ENCODE measurements around the gene LPA. TPM values are rescaled to one million over a fixed set of nuclear protein-coding genes. Genes with fewer than 3 reads are reported as not detected.

The LPA gene
- total and polyA plus RNA-seq, 2 of the 13 experiments (the other 11 are each of a cell fraction or from before 2014, with no cell fraction given) = not detected

DNA sequence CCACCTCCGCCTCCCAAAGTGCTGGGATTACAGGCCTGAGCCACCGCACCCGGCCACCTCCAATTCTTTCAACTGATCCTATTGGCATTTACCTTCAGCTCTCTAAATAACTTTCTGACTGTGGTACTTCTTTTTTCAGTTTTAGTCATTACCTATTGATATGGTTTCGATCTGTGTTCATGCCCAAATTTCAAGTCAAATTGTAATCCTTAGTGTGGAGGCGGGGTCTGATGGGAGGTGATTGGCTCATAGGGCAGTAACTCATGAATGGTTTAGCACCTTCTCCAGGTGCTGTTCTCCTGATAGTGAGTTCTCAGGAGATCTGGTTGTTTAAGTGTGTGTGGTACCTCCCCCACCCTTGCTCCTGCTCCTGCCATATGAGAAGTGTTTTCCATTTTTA lies 140.9 kb downstream of the LPA start (continued):
- TF ChIP-seq GZF1 (CRISPR knock-in tag; IDR thresholded peaks at IDR 0.05) (no peak), ZNF792 (CRISPR knock-in tag; IDR thresholded peaks at IDR 0.05) (no peak), TEAD3 (CRISPR knock-in tag; optimal IDR thresholded peaks at IDR 0.05; ENCODE audit: borderline replicate concordance) (no peak), AGO2 (optimal IDR thresholded peaks at IDR 0.05; ENCODE audit: low read depth, low read length) (no peak), ZNF549 (CRISPR knock-in tag; IDR thresholded peaks at IDR 0.05) (no peak), ZNF263 (CRISPR knock-in tag; IDR thresholded peaks at IDR 0.05) (no peak), HCFC1 (IDR thresholded peaks at IDR 0.05; ENCODE audit: low read depth, low read length) (no peak)
- TF ChIP-seq, protein P1, sequence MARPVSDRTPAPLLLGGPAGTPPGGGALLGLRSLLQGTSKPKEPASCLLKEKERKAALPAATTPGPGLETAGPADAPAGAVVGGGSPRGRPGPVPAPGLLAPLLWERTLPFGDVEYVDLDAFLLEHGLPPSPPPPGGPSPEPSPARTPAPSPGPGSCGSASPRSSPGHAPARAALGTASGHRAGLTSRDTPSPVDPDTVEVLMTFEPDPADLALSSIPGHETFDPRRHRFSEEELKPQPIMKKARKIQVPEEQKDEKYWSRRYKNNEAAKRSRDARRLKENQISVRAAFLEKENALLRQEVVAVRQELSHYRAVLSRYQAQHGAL (CRISPR knock-in tag; IDR thresholded peaks at IDR 0.05; ENCODE audit: not compliant biosample characterization) = no peak

DNA sequence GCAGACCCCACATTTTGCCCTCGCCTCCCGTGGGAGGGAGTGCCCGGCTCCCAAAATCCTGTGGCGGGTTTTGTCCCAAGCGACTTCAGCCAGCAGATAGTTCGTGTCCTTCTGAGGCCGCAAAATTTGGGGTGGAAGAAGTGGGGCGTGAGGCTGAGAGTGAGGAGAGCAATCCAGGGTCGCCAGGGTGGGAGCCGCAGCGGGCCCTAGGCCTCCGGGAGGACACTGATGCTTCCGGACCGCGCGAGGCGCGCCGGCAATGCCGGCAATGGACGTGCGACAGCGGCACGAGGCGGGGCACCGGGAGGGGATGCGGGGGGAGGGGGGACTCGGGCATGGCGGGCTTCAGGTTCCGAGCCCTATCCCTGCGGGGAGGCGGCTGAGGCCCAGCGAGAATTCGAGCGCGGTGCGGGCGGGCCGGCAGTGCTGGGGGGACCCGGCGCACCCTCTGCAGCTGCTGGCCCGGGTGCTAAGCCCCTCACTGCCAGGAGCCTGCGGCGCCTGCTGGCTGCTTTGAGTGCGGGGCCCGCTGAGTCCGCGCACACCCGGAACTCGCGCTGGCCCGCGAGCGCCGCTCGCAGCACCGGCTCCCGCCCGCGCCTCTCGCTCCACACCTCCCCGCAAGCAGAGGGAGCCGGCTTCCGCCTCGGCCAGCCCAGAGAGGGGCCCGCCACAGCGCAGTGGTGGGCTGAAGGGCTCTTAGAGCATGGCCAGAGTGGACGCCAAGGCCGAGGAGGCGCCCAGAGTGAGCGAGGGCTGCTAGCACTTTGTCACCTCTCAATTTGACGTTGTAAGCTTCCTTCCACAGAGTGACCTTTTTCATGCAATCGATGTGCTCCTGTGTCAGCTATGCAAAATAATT lies 143.8 kb downstream of the LPA start:
- H3K27ac ChIP-seq (ENCODE audit: extremely low read length, insufficient read depth, low read length) = peak overlapping the region; percentile 23
- peak overlapping the region; percentile 47; the same call in 1 of the 2 replicates for H3K9ac ChIP-seq (ENCODE audit: insufficient read depth, low read depth, low read length)
- WGBS (ENCODE audit: low lambda C conversion rate) = under 1% methylated on average over 19 of the region's 73 CpGs
- CTCF ChIA-PET (ENCODE audit: low intra/inter-chr PET ratio, low total read pairs) = interaction anchor here (1.1 to 2.7 kb wide), 5 partner anchors 12 to 851 kb away, joined by 3 to 28 read pairs (median 4); no protein-coding TSS in a partner anchor
- H3K27me3 ChIP-seq (ENCODE audit: control insufficient read depth in 1 of 2, insufficient read depth in 2 of 2, low read length in 2 of 2) = peaks cover 0 to 9% of the 10 kb centered on the region in 2 experiments; a peak in 2 of 5 replicates
- peak overlapping the region; percentile 33 for H2AFZ ChIP-seq (ENCODE audit: low read length)
- FAIRE-seq = no peak
- H3K4me1 ChIP-seq (ENCODE audit: insufficient read depth, low read length) = peaks cover 6% of the 10 kb centered on the region
- no TSS peak for BruUV-seq (replicated peaks)
- intact Hi-C loops (cut with micrococcal nuclease; ENCODE audit: unreplicated experiment) (loop anchor here (1.0 kb wide), 2 partner anchors 14 to 148 kb away; no protein-coding TSS in a partner anchor), in situ Hi-C loops (cut with HindIII; ENCODE audit: extremely low pct_ligation_motif_present, low pct_unique_long_range_greater_than_20kb) (loop anchor here (25.0 kb wide), 1 partner anchor 142 kb away; the partner anchor contains the start of gene LPA)
- no peaks in the 10 kb centered on the region for H3K36me3 ChIP-seq (replicated peaks in 1 of 2; ENCODE audit: control insufficient read depth in 1 of 2, insufficient read depth in 2 of 2, low read length in 2 of 2)
- H3K9me3 ChIP-seq (ENCODE audit: low read length) = no peaks in the 10 kb centered on the region
- POLR2A ChIA-PET = no interaction called here
- no peaks in the 10 kb centered on the region for H4K20me1 ChIP-seq (ENCODE audit: insufficient read depth, low read length)
- peak; percentile 92 for ATAC-seq
- H3K79me2 ChIP-seq (ENCODE audit: insufficient read depth, low read length) = no peaks in the 10 kb centered on the region
- H3K4me3 ChIP-seq (replicated peaks in 1 of 3; ENCODE audit: insufficient read depth in 1 of 3, low read depth in 2 of 3, low read length in 3 of 3) = peak overlapping the region; percentile 49 to 75 (median 50)
- DNase-seq (ENCODE audit: low spot score) = peak; percentile 50
- peak overlapping the region; percentile 97 for H3K4me2 ChIP-seq (ENCODE audit: low read depth, low read length)
- TF ChIP-seq SP4 (CRISPR knock-in tag; IDR thresholded peaks at IDR 0.05) = peak; percentile 1; the same call in 1 of the 2 replicates
- TF ChIP-seq, protein P2, sequence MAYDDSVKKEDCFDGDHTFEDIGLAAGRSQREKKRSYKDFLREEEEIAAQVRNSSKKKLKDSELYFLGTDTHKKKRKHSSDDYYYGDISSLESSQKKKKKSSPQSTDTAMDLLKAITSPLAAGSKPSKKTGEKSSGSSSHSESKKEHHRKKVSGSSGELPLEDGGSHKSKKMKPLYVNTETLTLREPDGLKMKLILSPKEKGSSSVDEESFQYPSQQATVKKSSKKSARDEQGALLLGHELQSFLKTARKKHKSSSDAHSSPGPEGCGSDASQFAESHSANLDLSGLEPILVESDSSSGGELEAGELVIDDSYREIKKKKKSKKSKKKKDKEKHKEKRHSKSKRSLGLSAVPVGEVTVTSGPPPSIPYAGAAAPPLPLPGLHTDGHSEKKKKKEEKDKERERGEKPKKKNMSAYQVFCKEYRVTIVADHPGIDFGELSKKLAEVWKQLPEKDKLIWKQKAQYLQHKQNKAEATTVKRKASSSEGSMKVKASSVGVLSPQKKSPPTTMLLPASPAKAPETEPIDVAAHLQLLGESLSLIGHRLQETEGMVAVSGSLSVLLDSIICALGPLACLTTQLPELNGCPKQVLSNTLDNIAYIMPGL (CRISPR knock-in tag; IDR thresholded peaks at IDR 0.05; ENCODE audit: borderline replicate concordance in 1 of 2, low read depth in 1 of 2) = peak; percentile 76 to 88; a peak in 3 of 4 replicates
- TF ChIP-seq ZNF292 (CRISPR knock-in tag; IDR thresholded peaks at IDR 0.05; ENCODE audit: borderline replicate concordance, low read depth) = peak; percentile 45; the same call in 1 of the 2 replicates
- TF ChIP-seq, protein P3, sequence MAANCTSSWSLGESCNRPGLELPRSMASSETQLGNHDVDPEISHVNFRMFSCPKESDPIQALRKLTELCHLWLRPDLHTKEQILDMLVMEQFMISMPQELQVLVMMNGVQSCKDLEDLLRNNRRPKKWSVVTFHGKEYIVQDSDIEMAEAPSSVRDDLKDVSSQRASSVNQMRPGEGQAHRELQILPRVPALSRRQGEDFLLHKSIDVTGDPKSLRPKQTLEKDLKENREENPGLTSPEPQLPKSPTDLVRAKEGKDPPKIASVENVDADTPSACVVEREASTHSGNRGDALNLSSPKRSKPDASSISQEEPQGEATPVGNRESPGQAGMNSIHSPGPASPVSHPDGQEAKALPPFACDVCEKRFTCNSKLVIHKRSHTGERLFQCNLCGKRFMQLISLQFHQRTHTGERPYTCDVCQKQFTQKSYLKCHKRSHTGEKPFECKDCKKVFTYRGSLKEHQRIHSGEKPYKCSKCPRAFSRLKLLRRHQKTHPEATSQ (CRISPR knock-in tag; IDR thresholded peaks at IDR 0.05; ENCODE audit: borderline replicate concordance) = 0 out of 2 replicates have a peak, but pooled peaks have one; percentile 29
- peak; percentile 55; the same call in 1 of the 2 replicates for TF ChIP-seq PITX1 (CRISPR knock-in tag; IDR thresholded peaks at IDR 0.05)
- 0 out of 2 replicates have a peak, but pooled peaks have one; percentile 17 for TF ChIP-seq SNAPC2 (CRISPR knock-in tag; IDR thresholded peaks at IDR 0.05)
- peak; percentile 67 for TF ChIP-seq ASH2L (IDR thresholded peaks at IDR 0.05; ENCODE audit: insufficient read length, low read depth, low read length)
- TF ChIP-seq JDP2 (CRISPR knock-in tag; IDR thresholded peaks at IDR 0.05; ENCODE audit: borderline replicate concordance) = no peak
- TF ChIP-seq RFX3 (CRISPR knock-in tag; IDR thresholded peaks at IDR 0.05) = no peak
- no peak for TF ChIP-seq SRSF9 (IDR thresholded peaks at IDR 0.05; ENCODE audit: borderline replicate concordance, insufficient read depth, low read depth, low read length, poor library complexity, severe bottlenecking)
